Measurements from ENCODE around the gene HOXA3.

GRCh38 chr7:27142580-27143022 lies 9.8 kb downstream of the HOXA3 start:
- TF ChIP-seq POLR2AphosphoS5 (IDR thresholded peaks at IDR 0.05): no peak
- no peak for TF ChIP-seq CTCF (IDR thresholded peaks at IDR 0.05)

All from breast epithelium (tissue), 3 donors.